ENCODE measurements around the gene RSBN1L. TPM values are rescaled to one million over a fixed set of nuclear protein-coding genes. Genes with fewer than 3 reads are reported as not detected.
"Not testable (repeated sequence)": the region's sequence is repeated elsewhere in the genome, so short reads cannot be mapped to it uniquely, and the experiment has no call there.

The RSBN1L gene
- total and polyA plus RNA-seq, 2 of the 8 experiments (the other 6 are each of a cell fraction or from before 2014, with no cell fraction given) = 4.1 to 22.1 TPM

- Histone ChIP-seq H3K79me1 (ENCODE audit: low read depth, low read length) (peaks cover 15% of the 10 kb centered on the region), H3K79me2 (ENCODE audit: control insufficient read depth in 1 of 2, insufficient read depth in 2 of 2, low read length in 2 of 2) (peaks cover 3 to 98% of the 10 kb centered on the region in 2 experiments), H4K20me1 (replicated peaks in 1 of 2; ENCODE audit: control insufficient read depth in 1 of 2, insufficient read depth in 2 of 2, low read length in 2 of 2) (peaks cover 2 to 14% of the 10 kb centered on the region in 2 experiments)
- H2BK5ac ChIP-seq (ENCODE audit: low read depth, low read length); H4K91ac ChIP-seq (replicated peaks; ENCODE audit: insufficient read length, low read length); H3K4me1 ChIP-seq (replicated peaks in 1 of 4; ENCODE audit: control insufficient read depth in 3 of 4, insufficient read depth in 4 of 4, low read length in 3 of 4); H3K18ac ChIP-seq (ENCODE audit: extremely low read depth, low read length); H2BK20ac ChIP-seq (ENCODE audit: low read length); H3K9me3 ChIP-seq (ENCODE audit: insufficient read depth in 2 of 2, low read depth in 1 of 2, low read length in 1 of 2); H3K27me3 ChIP-seq (replicated peaks in 1 of 4; ENCODE audit: control insufficient read depth in 3 of 4, extremely low read depth in 1 of 4, insufficient read depth in 3 of 4, low read length in 3 of 4); H2BK15ac ChIP-seq (ENCODE audit: low read length); H4K5ac ChIP-seq (ENCODE audit: insufficient read length, low read depth, low read length); H2BK12ac ChIP-seq (ENCODE audit: low read depth, low read length); DNase-seq (ENCODE audit: low read depth in 1 of 2, low spot score in 2 of 2); H4K8ac ChIP-seq (ENCODE audit: extremely low read depth, insufficient read depth, low read length); H3K27ac ChIP-seq (ENCODE audit: low read depth, low read length); H3K4ac ChIP-seq (replicated peaks; ENCODE audit: insufficient read length, low read depth, low read length); H2AK5ac ChIP-seq (ENCODE audit: low read depth, low read length); H2BK120ac ChIP-seq (replicated peaks; ENCODE audit: low read depth, low read length); H2AFZ ChIP-seq (ENCODE audit: low read length); H3K23ac ChIP-seq (ENCODE audit: insufficient read length); POLR2A ChIA-PET (ENCODE audit: partially characterized antibody); FAIRE-seq; H3K14ac ChIP-seq (ENCODE audit: insufficient read length); H3K56ac ChIP-seq (replicated peaks; ENCODE audit: insufficient read length, low read depth, low read length); H3K36me3 ChIP-seq (ENCODE audit: control insufficient read depth in 2 of 4, insufficient read depth in 4 of 4, low read length in 3 of 4); H3K9ac ChIP-seq (replicated peaks in 1 of 4; ENCODE audit: extremely low read depth in 1 of 4, low read depth in 3 of 4, low read length in 3 of 4); H3K23me2 ChIP-seq (ENCODE audit: low read depth, low read length); H3K4me2 ChIP-seq (ENCODE audit: insufficient read depth in 1 of 2, low read depth in 2 of 2, low read length in 2 of 2); H3K4me3 ChIP-seq (ENCODE audit: extremely low read depth in 1 of 4, insufficient read depth in 2 of 4, low read depth in 3 of 4, low read length in 4 of 4): not testable (repeated sequence)
- WGBS, 2 experiments (ENCODE audit: extremely low coverage in 1 of 2, insufficient coverage in 1 of 2, insufficient read length in 1 of 2, insufficient replicate concordance in 2 of 2, low coverage in 1 of 2, low lambda C conversion rate in 2 of 2, missing lambda C conversion rate in 1 of 2) = 95% methylated on average over 8 of the region's 9 CpGs; no CpG with 5 or more reads in 1 of the 2 experiments
- CTCF ChIA-PET (ENCODE audit: partially characterized antibody) = interaction anchor here (0.8 to 2.0 kb wide), 8 partner anchors 11 to 52 kb away, joined by 3 to 7 read pairs (median 4); no protein-coding TSS in a partner anchor
These were observed 7.4 kb downstream of the RSBN1L start for GRCh38 chr7:77703669-77704068.

All from H1 (cell line).